GM19372 (cell line): ENCODE data around the gene PDE8A.

Experiments
- ATAC-seq: cut with Tn5 transposase; IDR thresholded peaks from one replicate; pipeline ENCODE4 v1.9.1; 2021; ENCODE audit warnings: mild to moderate bottlenecking, low read depth, moderate library complexity; ENCODE audit not compliant: unreplicated experiment

The PDE8A gene

GRCh38 chr15:85064710-85065109 is 83.1 kb downstream of the PDE8A start:
- ATAC-seq = no peak

- no peak for ATAC-seq
Measured at GRCh38 chr15:85071061-85071460, 89.4 kb downstream of the PDE8A start.

GRCh38 chr15:85071504-85071903 is 89.8 kb downstream of the PDE8A start:
- ATAC-seq = no peak

GRCh38 chr15:85072917-85073316 is 91.3 kb downstream of the PDE8A start:
- no peak for ATAC-seq

GRCh38 chr15:85073556-85074194 is 92.0 kb downstream of the PDE8A start:
- ATAC-seq = no peak

- no peak for ATAC-seq
Measured at GRCh38 chr15:85086855-85087254, 105.2 kb downstream of the PDE8A start.

GRCh38 chr15:85088300-85088699 is 106.6 kb downstream of the PDE8A start:
- no peak for ATAC-seq

- ATAC-seq = no peak
Measured at GRCh38 chr15:85089929-85090597, 108.4 kb downstream of the PDE8A start.

- no peak for ATAC-seq
Measured at GRCh38 chr15:85091990-85092389, 110.3 kb downstream of the PDE8A start.

- no peak for ATAC-seq
Measured at GRCh38 chr15:85094685-85095084, 113.0 kb downstream of the PDE8A start.

- no peak for ATAC-seq
Measured at GRCh38 chr15:85095566-85095965, 113.9 kb downstream of the PDE8A start.

GRCh38 chr15:85097250-85097649 is 115.6 kb downstream of the PDE8A start:
- no peak for ATAC-seq

GRCh38 chr15:85097725-85098124 is 116.1 kb downstream of the PDE8A start:
- ATAC-seq = no peak

GRCh38 chr15:85099195-85099803 is 117.6 kb downstream of the PDE8A start:
- no peak for ATAC-seq

- no peak for ATAC-seq
Measured at GRCh38 chr15:85100186-85100937, 118.7 kb downstream of the PDE8A start.

GRCh38 chr15:85104584-85104983 is 122.9 kb downstream of the PDE8A start:
- ATAC-seq = no peak

- no peak for ATAC-seq
Measured at GRCh38 chr15:85108136-85108535, 126.5 kb downstream of the PDE8A start.

- no peak for ATAC-seq
Measured at GRCh38 chr15:85109333-85109732, 127.7 kb downstream of the PDE8A start.

GRCh38 chr15:85112997-85113396 is 131.3 kb downstream of the PDE8A start:
- no peak for ATAC-seq

GRCh38 chr15:85114886-85115285 is 133.2 kb downstream of the PDE8A start:
- ATAC-seq = no peak

- no peak for ATAC-seq
Measured at GRCh38 chr15:85116066-85116465, 134.4 kb downstream of the PDE8A start.
